PFSK-1 (cell line): ENCODE results near the gene S100A12.

Experiments used
- POLR2AphosphoS5 ChIP-seq: IDR thresholded peaks from 2 replicates; pipeline ENCODE4 v1.6.1; 2012; ENCODE audit warnings: low read depth, mild to moderate bottlenecking, control low read depth, low read length, moderate library complexity
- TAF1 ChIP-seq: IDR thresholded peaks from 2 replicates; pipeline ENCODE4 v1.6.1; 2012; ENCODE audit warnings: low read length, control low read depth, borderline replicate concordance; ENCODE audit not compliant: insufficient read depth
- TF ChIP-seq, protein P1 (sequence below), 2 experiments: IDR thresholded peaks; 2 replicates each; pipeline versions ENCODE4 v1.6.1 to v1.8.0; 2011 to 2012; ENCODE audit warnings: low read depth in 2 of 2, low read length in 2 of 2, control low read depth in 1 of 2, inconsistent platforms in 1 of 2, mild to moderate bottlenecking in 1 of 2, moderate library complexity in 1 of 2; ENCODE audit not compliant: insufficient read depth in 1 of 2

DNA sequence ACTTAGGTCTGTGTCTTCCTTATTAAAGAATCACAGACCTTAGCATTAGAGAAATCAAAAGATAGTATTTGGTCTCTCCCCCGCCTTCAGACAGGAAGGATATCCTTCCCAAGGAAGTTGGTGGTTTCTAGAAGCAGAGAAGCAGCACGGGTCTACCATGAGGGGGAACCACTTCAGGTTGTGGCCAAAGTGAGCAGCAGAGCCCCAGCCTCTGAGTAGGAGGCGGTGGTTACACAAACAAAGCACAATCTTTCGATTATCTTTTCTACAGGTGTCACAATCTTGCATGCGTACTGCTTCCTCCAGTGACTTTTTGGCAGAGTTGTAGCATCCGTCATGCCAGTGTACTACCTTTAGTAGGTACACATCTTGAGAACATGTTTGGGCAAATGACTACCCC is 35.6 kb downstream of the S100A12 start:
- TF ChIP-seq POLR2AphosphoS5 (no peak), TAF1 (no peak)
- TF ChIP-seq, protein P1, sequence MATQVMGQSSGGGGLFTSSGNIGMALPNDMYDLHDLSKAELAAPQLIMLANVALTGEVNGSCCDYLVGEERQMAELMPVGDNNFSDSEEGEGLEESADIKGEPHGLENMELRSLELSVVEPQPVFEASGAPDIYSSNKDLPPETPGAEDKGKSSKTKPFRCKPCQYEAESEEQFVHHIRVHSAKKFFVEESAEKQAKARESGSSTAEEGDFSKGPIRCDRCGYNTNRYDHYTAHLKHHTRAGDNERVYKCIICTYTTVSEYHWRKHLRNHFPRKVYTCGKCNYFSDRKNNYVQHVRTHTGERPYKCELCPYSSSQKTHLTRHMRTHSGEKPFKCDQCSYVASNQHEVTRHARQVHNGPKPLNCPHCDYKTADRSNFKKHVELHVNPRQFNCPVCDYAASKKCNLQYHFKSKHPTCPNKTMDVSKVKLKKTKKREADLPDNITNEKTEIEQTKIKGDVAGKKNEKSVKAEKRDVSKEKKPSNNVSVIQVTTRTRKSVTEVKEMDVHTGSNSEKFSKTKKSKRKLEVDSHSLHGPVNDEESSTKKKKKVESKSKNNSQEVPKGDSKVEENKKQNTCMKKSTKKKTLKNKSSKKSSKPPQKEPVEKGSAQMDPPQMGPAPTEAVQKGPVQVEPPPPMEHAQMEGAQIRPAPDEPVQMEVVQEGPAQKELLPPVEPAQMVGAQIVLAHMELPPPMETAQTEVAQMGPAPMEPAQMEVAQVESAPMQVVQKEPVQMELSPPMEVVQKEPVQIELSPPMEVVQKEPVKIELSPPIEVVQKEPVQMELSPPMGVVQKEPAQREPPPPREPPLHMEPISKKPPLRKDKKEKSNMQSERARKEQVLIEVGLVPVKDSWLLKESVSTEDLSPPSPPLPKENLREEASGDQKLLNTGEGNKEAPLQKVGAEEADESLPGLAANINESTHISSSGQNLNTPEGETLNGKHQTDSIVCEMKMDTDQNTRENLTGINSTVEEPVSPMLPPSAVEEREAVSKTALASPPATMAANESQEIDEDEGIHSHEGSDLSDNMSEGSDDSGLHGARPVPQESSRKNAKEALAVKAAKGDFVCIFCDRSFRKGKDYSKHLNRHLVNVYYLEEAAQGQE (IDR thresholded peaks at IDR 0.05; ENCODE audit: insufficient read depth in 1 of 2, low read depth in 2 of 2, low read length in 2 of 2) = no peak
